Suprapubic skin (tissue), 4 donors: Measurements from ENCODE around the gene CALN1. TPM values are rescaled to one million over a fixed set of nuclear protein-coding genes. Genes with fewer than 3 reads are reported as not detected.

Experiments used
- DNase-seq, 2 donors: peaks; one replicate each; pipeline ENCODE4 v3.0.0-alpha.2; 2019; ENCODE audit warnings: low spot score in 2 of 2
- H3K27ac ChIP-seq: fragments of 200-600 bp; sonication (generic); one replicate; pipeline ENCODE4 v1.5.1; 2019
- H3K27me3 ChIP-seq: fragments of 200-600 bp; sonication (generic); one replicate; pipeline ENCODE4 v1.5.1; 2019
- H3K36me3 ChIP-seq: fragments of 200-600 bp; sonication (generic); one replicate; pipeline ENCODE4 v1.5.1; 2019
- H3K4me1 ChIP-seq: fragments of 200-600 bp; sonication (generic); one replicate; pipeline ENCODE4 v1.5.1; 2019
- H3K4me3 ChIP-seq: fragments of 200-600 bp; sonication (generic); one replicate; pipeline ENCODE4 v1.5.1; 2019; ENCODE audit warnings: mild to moderate bottlenecking
- H3K9me3 ChIP-seq: fragments of 200-600 bp; sonication (generic); one replicate; pipeline ENCODE4 v1.5.1; 2019
- CTCF ChIP-seq, 2 donors: fragments of 200-600 bp in 1 of 2; fragments of 450-650 bp in 1 of 2; sonication (generic) in 1 of 2; IDR thresholded peaks; one replicate each; pipeline ENCODE4 v1.5.1; 2016 to 2019; ENCODE audit warnings: antibody characterized with exemption in 2 of 2, mild to moderate bottlenecking in 1 of 2, moderate library complexity in 1 of 2
- EP300 ChIP-seq: sonication (generic); formaldehyde crosslinking; IDR thresholded peaks from one replicate; pipeline ENCODE4 v1.6.1; 2017; ENCODE audit warnings: antibody characterized with exemption
- POLR2A ChIP-seq, 2 donors: fragments of 450-650 bp; IDR thresholded peaks; one replicate each; pipeline ENCODE4 v1.6.1; 2017; ENCODE audit warnings: antibody characterized with exemption in 2 of 2, mild to moderate bottlenecking in 2 of 2, moderate library complexity in 2 of 2
- POLR2AphosphoS5 ChIP-seq, 3 donors: sonication (generic); formaldehyde crosslinking; IDR thresholded peaks; one replicate each; pipeline ENCODE4 v1.6.1; 2017; ENCODE audit warnings: antibody characterized with exemption in 3 of 3
- WGBS: methylation state at CpG from one replicate; pipeline ENCODE4 v1.1.5; 2018; 5-methylcytosine and 5-hydroxymethylcytosine counted together
- total RNA-seq, 4 donors: library from RNA; depleted of rRNA; stranded (reverse); fragments of >200 nt; gene quantifications; one replicate each; pipeline ENCODE4 v1.1.0, GENCODE V29; 2016

Gene CALN1
- total RNA-seq, 4 donors from 2014 or later = 0.91 to 10.0 (median 3.9) TPM

DNA sequence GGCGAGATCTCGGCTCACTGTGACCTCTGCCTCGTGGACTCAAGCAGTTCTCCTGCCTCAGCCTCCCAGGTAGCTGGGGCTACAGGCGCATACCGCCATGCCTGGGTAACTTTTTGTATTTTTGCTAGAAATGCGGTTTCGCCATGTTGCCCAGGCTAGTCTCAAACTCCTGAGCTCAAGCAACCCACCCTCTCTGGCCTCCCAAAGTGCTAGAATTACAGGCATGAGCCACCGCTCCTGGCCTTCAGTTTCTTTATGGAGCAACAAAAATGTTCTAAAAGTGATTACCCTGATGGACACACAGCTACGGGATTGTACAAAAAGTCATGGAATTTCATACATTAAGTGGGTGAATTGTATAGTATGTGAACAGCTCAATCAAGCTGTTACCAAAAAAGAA lies 216.0 kb downstream of the CALN1 start:
- no peaks in the 10 kb centered on the region for H3K27me3 ChIP-seq
- no peak overlapping the region for H3K4me3 ChIP-seq
- no peaks in the 10 kb centered on the region for H3K9me3 ChIP-seq
- no peak overlapping the region for H3K27ac ChIP-seq
- no peak for DNase-seq
- H3K4me1 ChIP-seq = no peaks in the 10 kb centered on the region
- TF ChIP-seq EP300 (no peak), POLR2AphosphoS5 (IDR thresholded peaks at IDR 0.05) (no peak), CTCF (IDR thresholded peaks at IDR 0.05) (no peak), POLR2A (IDR thresholded peaks at IDR 0.05) (no peak)
- WGBS = 92% methylated on average over 9 of the region's 9 CpGs
- no peaks in the 10 kb centered on the region for H3K36me3 ChIP-seq

DNA sequence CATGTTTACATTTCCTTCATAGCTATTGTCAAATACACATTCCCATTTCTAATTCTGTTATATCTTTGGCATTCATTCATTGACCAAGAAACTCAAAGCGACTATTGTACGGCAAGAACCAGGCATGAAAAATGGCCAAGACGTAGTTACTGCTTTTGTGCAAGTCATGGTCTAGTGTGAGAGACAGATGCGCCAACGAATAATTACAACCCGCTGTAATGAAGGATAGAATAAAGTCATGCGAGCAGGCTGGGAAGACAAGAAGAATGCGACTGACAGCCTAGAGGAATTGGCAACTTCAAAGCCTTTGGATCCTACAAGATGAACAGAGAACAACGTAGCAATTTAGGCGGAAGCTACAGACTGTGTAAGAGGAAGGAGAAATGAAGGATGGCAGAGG lies 221.2 kb downstream of the CALN1 start:
- H3K27me3 ChIP-seq = no peaks in the 10 kb centered on the region
- WGBS = 49% methylated on average over 10 of the region's 10 CpGs
- H3K27ac ChIP-seq = no peak overlapping the region
- no peaks in the 10 kb centered on the region for H3K36me3 ChIP-seq
- no peaks in the 10 kb centered on the region for H3K4me1 ChIP-seq
- no peak for DNase-seq
- TF ChIP-seq POLR2A (IDR thresholded peaks at IDR 0.05) (no peak), CTCF (IDR thresholded peaks at IDR 0.05) (no peak), POLR2AphosphoS5 (IDR thresholded peaks at IDR 0.05) (no peak), EP300 (no peak)
- H3K9me3 ChIP-seq = no peaks in the 10 kb centered on the region
- no peak overlapping the region for H3K4me3 ChIP-seq

GRCh38 chr7:72190146-72190545 lies 222.0 kb downstream of the CALN1 start:
- Histone ChIP-seq H3K9me3 (no peaks in the 10 kb centered on the region), H3K4me3 (no peak overlapping the region), H3K27me3 (no peaks in the 10 kb centered on the region), H3K27ac (no peak overlapping the region), H3K4me1 (no peaks in the 10 kb centered on the region), H3K36me3 (no peaks in the 10 kb centered on the region)
- WGBS = 49% methylated on average over 8 of the region's 8 CpGs
- no peak for TF ChIP-seq CTCF (IDR thresholded peaks at IDR 0.05)
- no peak for DNase-seq

DNA sequence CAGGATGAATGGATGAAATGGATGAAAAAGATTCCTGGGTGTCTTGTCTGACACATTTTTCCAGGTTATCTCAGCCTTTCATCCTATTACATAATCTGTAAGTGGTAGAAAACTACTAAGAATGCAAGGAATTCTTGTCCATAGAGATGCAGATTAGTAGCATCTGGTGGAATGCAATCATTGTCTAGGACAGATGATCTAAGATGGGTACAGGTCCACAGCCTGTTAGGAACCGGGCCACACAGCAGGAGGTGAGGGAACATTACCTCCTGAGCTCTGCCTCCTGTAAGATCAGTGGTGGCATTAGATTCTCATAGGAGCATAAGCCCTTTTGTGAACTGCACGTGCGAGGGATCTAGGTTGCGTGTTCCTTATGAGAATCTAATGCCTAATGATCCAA lies 225.0 kb downstream of the CALN1 start:
- Histone ChIP-seq H3K4me1 (no peaks in the 10 kb centered on the region), H3K27ac (no peak overlapping the region), H3K9me3 (no peaks in the 10 kb centered on the region), H3K4me3 (no peak overlapping the region), H3K36me3 (no peaks in the 10 kb centered on the region), H3K27me3 (no peaks in the 10 kb centered on the region)
- WGBS = 94% methylated on average over 4 of the region's 4 CpGs
- TF ChIP-seq CTCF (IDR thresholded peaks at IDR 0.05) = no peak
- DNase-seq = no peak

GRCh38 chr7:72183835-72184234 lies 228.3 kb downstream of the CALN1 start:
- WGBS = 80% methylated on average over 9 of the region's 9 CpGs
- no peaks in the 10 kb centered on the region for H3K9me3 ChIP-seq
- DNase-seq = no peak

More at GRCh38 chr7:72183835-72184234, 228.3 kb downstream of the CALN1 start:
- H3K27ac ChIP-seq = no peak overlapping the region
- H3K36me3 ChIP-seq = no peaks in the 10 kb centered on the region
- H3K4me3 ChIP-seq = no peak overlapping the region
- H3K27me3 ChIP-seq = no peaks in the 10 kb centered on the region
- no peaks in the 10 kb centered on the region for H3K4me1 ChIP-seq
- TF ChIP-seq EP300 (no peak), POLR2AphosphoS5 (IDR thresholded peaks at IDR 0.05) (no peak), POLR2A (IDR thresholded peaks at IDR 0.05) (no peak), CTCF (IDR thresholded peaks at IDR 0.05) (peak in 1 of 2 donors; percentile 4)
